Loucy (cell line): ENCODE data around the gene NES.

Source experiments
- H2AFZ ChIP-seq: fragments of 200-600 bp; sonication (generic); 2 replicates; pipeline ENCODE4 v1.6.0; 2016; ENCODE audit warnings: antibody characterized with exemption, mild to moderate bottlenecking, low read length, moderate library complexity
- H3F3A ChIP-seq: fragments of 200-600 bp; 2 replicates; pipeline ENCODE4 v1.6.0; 2016; ENCODE audit warnings: antibody characterized with exemption, low read depth, mild to moderate bottlenecking
- H3K27me3 ChIP-seq: fragments of 200-600 bp; sonication (generic); 2 replicates; pipeline ENCODE4 v1.6.1; 2014; ENCODE audit warnings: low read length, mild to moderate bottlenecking; ENCODE audit not compliant: insufficient read depth, poor library complexity, severe bottlenecking
- H3K36me3 ChIP-seq: fragments of 200-600 bp; sonication (generic); 2 replicates; pipeline ENCODE4 v1.6.1; 2016; ENCODE audit warnings: low read length; ENCODE audit not compliant: insufficient read depth
- H3K4me1 ChIP-seq: fragments of 200-600 bp; sonication (generic); 2 replicates; pipeline ENCODE4 v1.5.1; 2014; ENCODE audit warnings: low read length, mild to moderate bottlenecking; ENCODE audit not compliant: insufficient read depth, poor library complexity, severe bottlenecking
- H3K4me2 ChIP-seq: fragments of 200-600 bp; sonication (generic); 2 replicates; pipeline ENCODE4 v1.6.0; 2014; ENCODE audit warnings: antibody characterized with exemption, low read length, low read depth, mild to moderate bottlenecking; ENCODE audit not compliant: poor library complexity, severe bottlenecking
- H3K4me3 ChIP-seq: fragments of 200-600 bp; sonication (generic); 2 replicates; pipeline ENCODE4 v1.5.1; 2014; ENCODE audit warnings: low read length, mild to moderate bottlenecking, mixed read lengths; ENCODE audit not compliant: poor library complexity, severe bottlenecking
- H3K79me2 ChIP-seq: fragments of 200-600 bp; sonication (generic); 2 replicates; pipeline ENCODE4 v1.6.1; 2014; ENCODE audit warnings: low read length; ENCODE audit not compliant: insufficient read depth
- H3K9ac ChIP-seq: fragments of 200-600 bp; sonication (generic); 2 replicates; pipeline ENCODE4 v1.6.0; 2014; ENCODE audit warnings: mild to moderate bottlenecking, low read depth, low read length, moderate library complexity; ENCODE audit not compliant: poor library complexity, severe bottlenecking
- H3K9me2 ChIP-seq: fragments of 200-600 bp; sonication (generic); replicated peaks from 2 replicates; pipeline ENCODE4 v1.6.1; 2016; ENCODE audit warnings: low read depth, low read length, mixed read lengths
- H3K9me3 ChIP-seq: fragments of 200-600 bp; sonication (generic); 2 replicates; pipeline ENCODE4 v1.6.1; 2014; ENCODE audit warnings: mild to moderate bottlenecking, antibody characterized with exemption, low read length, low read depth; ENCODE audit not compliant: insufficient read depth
- H4K20me1 ChIP-seq: fragments of 200-600 bp; sonication (generic); 2 replicates; pipeline ENCODE4 v1.6.0; 2014; ENCODE audit warnings: antibody characterized with exemption, low read length, mild to moderate bottlenecking; ENCODE audit not compliant: insufficient read depth, poor library complexity, severe bottlenecking
- EZH2phosphoT487 ChIP-seq: fragments of 200-600 bp; IDR thresholded peaks from 2 replicates; pipeline ENCODE4 v1.6.1; 2018; ENCODE audit warnings: antibody characterized with exemption, mild to moderate bottlenecking, moderate library complexity, borderline replicate concordance
- TF ChIP-seq, protein P1 (sequence below): fragments of 200-600 bp; sonication (generic); conservative IDR thresholded peaks from 2 replicates; pipeline ENCODE4 v1.5.1; 2014; ENCODE audit warnings: mild to moderate bottlenecking, antibody characterized with exemption, low read length

The NES gene

DNA sequence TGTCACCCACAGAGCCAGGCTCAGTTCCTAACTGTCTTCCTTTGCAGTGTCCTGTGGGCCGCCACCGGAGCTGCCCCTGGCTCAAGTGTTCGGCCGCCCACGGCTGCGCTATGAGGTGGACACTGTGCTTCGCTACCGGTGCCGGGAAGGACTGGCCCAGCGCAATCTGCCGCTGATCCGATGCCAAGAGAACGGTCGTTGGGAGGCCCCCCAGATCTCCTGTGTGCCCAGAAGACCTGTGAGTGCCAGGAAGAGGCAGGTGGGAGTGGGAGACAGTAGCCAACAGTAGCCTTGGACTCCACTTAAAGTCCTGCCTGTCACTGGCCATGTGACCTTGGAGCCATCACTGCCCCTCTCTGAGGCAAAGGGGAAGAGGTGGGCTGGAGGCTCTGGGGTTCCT, 18.7 kb downstream of the NES start:
- Histone ChIP-seq H3K9ac (no peak overlapping the region), H3K4me3 (no peak overlapping the region), H4K20me1 (no peaks in the 10 kb centered on the region), H3F3A (peaks cover 2% of the 10 kb centered on the region; the same call in 1 of the 2 replicates), H3K4me1 (peaks cover 34% of the 10 kb centered on the region), H3K27me3 (no peaks in the 10 kb centered on the region), H3K9me3 (no peaks in the 10 kb centered on the region), H3K79me2 (peaks cover 18% of the 10 kb centered on the region; the same call in 1 of the 2 replicates), H3K9me2 (no peaks in the 10 kb centered on the region), H2AFZ (no peak overlapping the region), H3K4me2 (no peak overlapping the region), H3K36me3 (no peaks in the 10 kb centered on the region)
- TF ChIP-seq, protein P1, sequence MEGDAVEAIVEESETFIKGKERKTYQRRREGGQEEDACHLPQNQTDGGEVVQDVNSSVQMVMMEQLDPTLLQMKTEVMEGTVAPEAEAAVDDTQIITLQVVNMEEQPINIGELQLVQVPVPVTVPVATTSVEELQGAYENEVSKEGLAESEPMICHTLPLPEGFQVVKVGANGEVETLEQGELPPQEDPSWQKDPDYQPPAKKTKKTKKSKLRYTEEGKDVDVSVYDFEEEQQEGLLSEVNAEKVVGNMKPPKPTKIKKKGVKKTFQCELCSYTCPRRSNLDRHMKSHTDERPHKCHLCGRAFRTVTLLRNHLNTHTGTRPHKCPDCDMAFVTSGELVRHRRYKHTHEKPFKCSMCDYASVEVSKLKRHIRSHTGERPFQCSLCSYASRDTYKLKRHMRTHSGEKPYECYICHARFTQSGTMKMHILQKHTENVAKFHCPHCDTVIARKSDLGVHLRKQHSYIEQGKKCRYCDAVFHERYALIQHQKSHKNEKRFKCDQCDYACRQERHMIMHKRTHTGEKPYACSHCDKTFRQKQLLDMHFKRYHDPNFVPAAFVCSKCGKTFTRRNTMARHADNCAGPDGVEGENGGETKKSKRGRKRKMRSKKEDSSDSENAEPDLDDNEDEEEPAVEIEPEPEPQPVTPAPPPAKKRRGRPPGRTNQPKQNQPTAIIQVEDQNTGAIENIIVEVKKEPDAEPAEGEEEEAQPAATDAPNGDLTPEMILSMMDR = no peak
- TF ChIP-seq EZH2phosphoT487 = no peak

DNA sequence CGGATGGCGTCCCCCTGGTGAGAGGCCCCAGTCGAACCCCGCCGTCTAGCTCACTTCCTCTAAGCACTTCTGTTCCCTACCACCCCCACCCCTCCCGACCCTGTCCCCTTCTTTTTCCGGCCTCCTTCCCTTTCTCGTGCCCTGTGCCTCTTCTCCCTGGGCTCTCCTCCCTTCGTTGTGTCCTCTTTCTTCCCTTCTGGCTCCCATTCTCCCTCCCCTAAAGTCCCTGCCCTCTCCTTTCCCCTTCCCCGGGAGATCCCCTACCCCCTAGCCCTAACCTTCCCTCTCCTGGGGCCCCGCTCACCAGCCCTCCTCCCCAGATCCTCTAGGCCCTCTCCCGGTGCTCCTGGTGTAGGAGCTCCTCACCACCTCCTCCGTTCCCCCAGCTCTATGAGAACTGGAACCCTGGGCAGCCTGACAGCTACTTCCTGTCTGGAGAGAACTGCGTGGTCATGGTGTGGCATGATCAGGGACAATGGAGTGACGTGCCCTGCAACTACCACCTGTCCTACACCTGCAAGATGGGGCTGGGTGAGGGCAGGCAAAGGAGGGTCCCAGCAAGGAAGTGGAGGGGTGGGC, 19.4 kb downstream of the NES start:
- no peak for TF ChIP-seq EZH2phosphoT487
- TF ChIP-seq, protein P1 = 0 out of 2 replicates have a peak, but pooled peaks have one; percentile 22
- Histone ChIP-seq H2AFZ (no peak overlapping the region), H3K36me3 (no peaks in the 10 kb centered on the region), H3K4me2 (peak overlapping the region; percentile 53), H3K4me3 (no peak overlapping the region), H4K20me1 (no peaks in the 10 kb centered on the region), H3K9ac (peak overlapping the region; percentile 5), H3K9me2 (no peaks in the 10 kb centered on the region), H3K9me3 (no peaks in the 10 kb centered on the region), H3K4me1 (peaks cover 34% of the 10 kb centered on the region), H3K79me2 (peaks cover 18% of the 10 kb centered on the region; the same call in 1 of the 2 replicates), H3F3A (peaks cover 2% of the 10 kb centered on the region; the same call in 1 of the 2 replicates), H3K27me3 (no peaks in the 10 kb centered on the region)

DNA sequence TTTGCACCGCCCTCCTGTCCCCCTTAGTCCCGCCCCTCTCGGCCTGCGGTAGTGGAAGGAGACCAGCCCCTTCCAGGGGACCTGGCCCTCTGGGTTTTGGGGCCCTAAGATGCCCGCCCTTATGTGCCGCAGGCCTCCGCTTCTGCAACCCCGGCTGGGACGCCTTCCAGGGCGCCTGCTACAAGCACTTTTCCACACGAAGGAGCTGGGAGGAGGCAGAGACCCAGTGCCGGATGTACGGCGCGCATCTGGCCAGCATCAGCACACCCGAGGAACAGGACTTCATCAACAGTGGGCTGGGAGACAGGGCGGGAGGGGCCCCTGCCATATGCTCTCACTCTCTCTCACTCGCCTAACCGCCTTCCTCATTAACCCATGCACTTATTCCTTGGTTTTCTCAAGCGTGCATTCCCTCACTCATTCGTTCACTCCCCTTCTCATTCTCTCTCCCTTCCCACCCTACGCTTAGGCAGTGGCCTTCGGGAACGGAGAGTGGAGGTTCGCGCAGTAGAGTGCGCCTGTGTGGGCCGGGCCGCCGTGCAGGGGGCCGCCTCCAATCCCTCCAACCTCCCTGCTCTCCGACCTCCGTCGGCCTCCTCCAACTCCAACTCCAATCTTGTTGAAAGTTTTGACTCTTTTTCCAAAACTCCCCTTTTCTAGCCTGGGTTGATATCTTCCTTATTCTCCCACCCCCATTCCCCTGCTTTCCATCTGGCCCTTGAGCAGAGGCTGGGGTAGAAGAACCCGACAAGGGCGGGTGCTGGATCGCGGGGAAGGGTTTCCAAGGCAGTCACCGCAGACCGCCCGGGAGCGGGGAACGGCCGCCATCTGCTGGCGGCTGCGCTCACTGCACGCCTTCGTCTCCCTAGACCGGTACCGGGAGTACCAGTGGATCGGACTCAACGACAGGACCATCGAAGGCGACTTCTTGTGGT, 20.1 kb downstream of the NES start:
- TF ChIP-seq, protein P1 = peak; percentile 91
- no peak for TF ChIP-seq EZH2phosphoT487
- Histone ChIP-seq H3K9me2 (no peaks in the 10 kb centered on the region), H3K27me3 (no peaks in the 10 kb centered on the region), H2AFZ (no peak overlapping the region), H3K9ac (peak overlapping the region; percentile 5), H3K79me2 (peaks cover 18% of the 10 kb centered on the region; the same call in 1 of the 2 replicates), H3K9me3 (no peaks in the 10 kb centered on the region), H3K4me2 (peak overlapping the region; percentile 53), H3K4me1 (peaks cover 30% of the 10 kb centered on the region), H3K4me3 (no peak overlapping the region), H3F3A (peaks cover 2% of the 10 kb centered on the region; the same call in 1 of the 2 replicates), H4K20me1 (no peaks in the 10 kb centered on the region), H3K36me3 (no peaks in the 10 kb centered on the region)
